GM23248 (cell line): Measurements from ENCODE around the gene SPSB4. TPM values are rescaled to one million over a fixed set of nuclear protein-coding genes. Genes with fewer than 3 reads are reported as not detected.

Source experiments
- DNase-seq: peaks from one replicate; pipeline ENCODE4 v3.0.0-alpha.2; 2015
- H2AFZ ChIP-seq: fragments of 200-600 bp; sonication (generic); 2 replicates; pipeline ENCODE4 v1.6.1; 2016; ENCODE audit warnings: antibody characterized with exemption
- H3F3A ChIP-seq: fragments of 200-600 bp; sonication (generic); 2 replicates; pipeline ENCODE4 v1.6.1; 2016; ENCODE audit warnings: mild to moderate bottlenecking, antibody characterized with exemption, mixed run types; ENCODE audit not compliant: insufficient read depth
- H3K27ac ChIP-seq: fragments of 200-600 bp; sonication (generic); 2 replicates; pipeline ENCODE4 v1.5.1; 2016; ENCODE audit warnings: mild to moderate bottlenecking
- H3K27me3 ChIP-seq: fragments of 200-600 bp; sonication (generic); replicated peaks from 2 replicates; pipeline ENCODE4 v1.6.1; 2016; ENCODE audit warnings: mild to moderate bottlenecking; ENCODE audit not compliant: insufficient read depth
- H3K36me3 ChIP-seq: fragments of 200-600 bp; sonication (generic); 2 replicates; pipeline ENCODE4 v1.6.1; 2016; ENCODE audit warnings: low read depth, mild to moderate bottlenecking
- H3K4me1 ChIP-seq: fragments of 200-600 bp; sonication (generic); 2 replicates; pipeline ENCODE4 v1.6.1; 2016; ENCODE audit warnings: mild to moderate bottlenecking; ENCODE audit not compliant: insufficient read depth
- H3K4me2 ChIP-seq: fragments of 200-600 bp; sonication (generic); one replicate; pipeline ENCODE4 v1.6.1; 2016; ENCODE audit warnings: mild to moderate bottlenecking; ENCODE audit not compliant: unreplicated experiment
- H3K4me3 ChIP-seq: fragments of 200-600 bp; sonication (generic); 2 replicates; pipeline ENCODE4 v1.5.1; 2016; ENCODE audit warnings: mild to moderate bottlenecking
- H3K79me2 ChIP-seq: fragments of 200-600 bp; sonication (generic); 2 replicates; pipeline ENCODE4 v1.6.1; 2016; ENCODE audit warnings: mild to moderate bottlenecking; ENCODE audit not compliant: insufficient read depth
- H3K9ac ChIP-seq: fragments of 200-600 bp; sonication (generic); 2 replicates; pipeline ENCODE4 v1.6.1; 2016; ENCODE audit warnings: mild to moderate bottlenecking
- H3K9me2 ChIP-seq: fragments of 200-600 bp; sonication (generic); 2 replicates; pipeline ENCODE4 v1.6.1; 2016; ENCODE audit warnings: mixed run types, mild to moderate bottlenecking, moderate library complexity; ENCODE audit not compliant: insufficient read depth
- H3K9me3 ChIP-seq: fragments of 200-600 bp; sonication (generic); one replicate; pipeline ENCODE4 v1.6.1; 2017; ENCODE audit warnings: low read depth
- H4K20me1 ChIP-seq: fragments of 200-600 bp; sonication (generic); 2 replicates; pipeline ENCODE4 v1.6.0; 2016; ENCODE audit not compliant: insufficient read depth
- EZH2 ChIP-seq: fragments of 200-600 bp; sonication (generic); IDR thresholded peaks from 2 replicates; pipeline ENCODE4 v1.6.1; 2018; ENCODE audit warnings: antibody characterized with exemption, mild to moderate bottlenecking; ENCODE audit not compliant: insufficient read depth, poor library complexity, severe bottlenecking
- EZH2phosphoT487 ChIP-seq: fragments of 200-600 bp; sonication (generic); IDR thresholded peaks from 2 replicates; pipeline ENCODE4 v1.6.1; 2018; ENCODE audit warnings: antibody characterized with exemption, moderate library complexity, mild to moderate bottlenecking, low read depth; ENCODE audit not compliant: insufficient read depth
- WGBS, 2 experiments: methylation state at CpG; one replicate each; pipeline ENCODE4 v1.1.6; 2015 to 2017; ENCODE audit warnings: low lambda C conversion rate in 2 of 2, low coverage in 1 of 2; ENCODE audit errors: missing lambda C conversion rate in 2 of 2; 5-methylcytosine and 5-hydroxymethylcytosine counted together
- in situ Hi-C: fragments of 300-500 bp; cut with MboI; formaldehyde crosslinking; loops from 2 replicates; pipeline ENCODE4 v1.15.0; 2020
- polyA plus RNA-seq: library from polyadenylated mRNA; unstranded; fragments of >200 nt; fragmentation: Nextera tagmentation; extraction: Ambion mirVana; gene quantifications from 2 replicates; pipeline ENCODE4 v1.2.1, GENCODE V29; 2016
- total RNA-seq: library from RNA; depleted of rRNA; stranded (reverse); fragments of >200 nt; shearing (Covaris generic); gene quantifications from 2 replicates; pipeline ENCODE4 v1.2.3, GENCODE V29; 2014

Gene SPSB4
- total and polyA plus RNA-seq, 2 experiments from 2014 or later, result not detected

- no peaks in the 10 kb centered on the region for H3K9me2 ChIP-seq
- no peak overlapping the region for H3K4me3 ChIP-seq
- H3F3A ChIP-seq, result no peaks in the 10 kb centered on the region
- H3K27me3 ChIP-seq, result no peaks in the 10 kb centered on the region
- no peak overlapping the region for H3K27ac ChIP-seq
- H2AFZ ChIP-seq, result no peak overlapping the region
- DNase-seq, result no peak
- in situ Hi-C loops, result no loop called here
- no peaks in the 10 kb centered on the region for H3K9me3 ChIP-seq
- no peak overlapping the region for H3K9ac ChIP-seq
- H3K36me3 ChIP-seq, result no peaks in the 10 kb centered on the region
- H3K4me2 ChIP-seq, result no peak overlapping the region
- H3K4me1 ChIP-seq, result no peaks in the 10 kb centered on the region
- no peak for TF ChIP-seq EZH2
- TF ChIP-seq EZH2phosphoT487, result no peak
- no peaks in the 10 kb centered on the region for H4K20me1 ChIP-seq
- H3K79me2 ChIP-seq, result no peaks in the 10 kb centered on the region
- 63 to 66% methylated on average over 2 of the region's 2 CpGs for WGBS, 2 experiments
Observed at GRCh38 chr3:141148770-141149169, 97.6 kb downstream of the SPSB4 start.

GRCh38 chr3:141150081-141150830 is 99.1 kb downstream of the SPSB4 start:
- Histone ChIP-seq H3K36me3 (no peaks in the 10 kb centered on the region), H3F3A (no peaks in the 10 kb centered on the region), H3K79me2 (no peaks in the 10 kb centered on the region), H3K27me3 (no peaks in the 10 kb centered on the region), H3K9me2 (no peaks in the 10 kb centered on the region), H3K9ac (no peak overlapping the region), H2AFZ (no peak overlapping the region), H3K4me2 (no peak overlapping the region), H3K9me3 (no peaks in the 10 kb centered on the region), H3K4me1 (no peaks in the 10 kb centered on the region), H3K27ac (no peak overlapping the region), H4K20me1 (no peaks in the 10 kb centered on the region), H3K4me3 (no peak overlapping the region)
- 52% methylated on average over 10 to 12 of the region's 12 CpGs for WGBS, 2 experiments
- in situ Hi-C loops, result no loop called here
- DNase-seq, result no peak
- no peak for TF ChIP-seq EZH2
- TF ChIP-seq EZH2phosphoT487, result no peak

- no peaks in the 10 kb centered on the region for H3K79me2 ChIP-seq
- TF ChIP-seq EZH2phosphoT487, result no peak
- TF ChIP-seq EZH2, result no peak
- 69 to 89% methylated on average over 2 of the region's 2 CpGs for WGBS, 2 experiments
Observed at GRCh38 chr3:141150931-141151330, 99.8 kb downstream of the SPSB4 start.

GRCh38 chr3:141151439-141151838 is 100.3 kb downstream of the SPSB4 start:
- peak; percentile 47 for DNase-seq
- Histone ChIP-seq H3K9ac (no peak overlapping the region), H3K79me2 (no peaks in the 10 kb centered on the region), H3F3A (no peaks in the 10 kb centered on the region), H3K9me3 (no peaks in the 10 kb centered on the region), H3K9me2 (no peaks in the 10 kb centered on the region), H3K36me3 (no peaks in the 10 kb centered on the region), H3K4me1 (no peaks in the 10 kb centered on the region), H3K4me3 (no peak overlapping the region), H3K4me2 (no peak overlapping the region), H3K27me3 (no peaks in the 10 kb centered on the region), H2AFZ (no peak overlapping the region), H4K20me1 (no peaks in the 10 kb centered on the region), H3K27ac (no peak overlapping the region)
- TF ChIP-seq EZH2phosphoT487 (no peak), EZH2 (no peak)
- 78 to 83% methylated on average over 9 of the region's 9 CpGs for WGBS, 2 experiments
- in situ Hi-C loops, result no loop called here

More at GRCh38 chr3:141150931-141151330, 99.8 kb downstream of the SPSB4 start:
- no peaks in the 10 kb centered on the region for H3F3A ChIP-seq
- no peak overlapping the region for H2AFZ ChIP-seq
- H4K20me1 ChIP-seq, result no peaks in the 10 kb centered on the region
- H3K27ac ChIP-seq, result no peak overlapping the region
- H3K4me3 ChIP-seq, result no peak overlapping the region
- H3K4me1 ChIP-seq, result no peaks in the 10 kb centered on the region
- no peaks in the 10 kb centered on the region for H3K27me3 ChIP-seq
- H3K9me2 ChIP-seq, result no peaks in the 10 kb centered on the region
- H3K9me3 ChIP-seq, result no peaks in the 10 kb centered on the region
- no peak overlapping the region for H3K4me2 ChIP-seq
- DNase-seq, result no peak
- no peak overlapping the region for H3K9ac ChIP-seq
- in situ Hi-C loops, result no loop called here
- H3K36me3 ChIP-seq, result no peaks in the 10 kb centered on the region

- Histone ChIP-seq H3K4me2 (no peak overlapping the region), H3K27ac (no peak overlapping the region), H3K9ac (no peak overlapping the region), H3K36me3 (no peaks in the 10 kb centered on the region), H3K27me3 (no peaks in the 10 kb centered on the region), H4K20me1 (no peaks in the 10 kb centered on the region), H3K9me2 (no peaks in the 10 kb centered on the region), H3K79me2 (no peaks in the 10 kb centered on the region), H2AFZ (no peak overlapping the region), H3K9me3 (no peaks in the 10 kb centered on the region), H3F3A (no peaks in the 10 kb centered on the region), H3K4me3 (no peak overlapping the region), H3K4me1 (no peaks in the 10 kb centered on the region)
- in situ Hi-C loops, result no loop called here
- WGBS, 2 experiments, result 51 to 54% methylated on average over 9 of the region's 9 CpGs
- DNase-seq, result no peak
- TF ChIP-seq EZH2phosphoT487 (no peak), EZH2 (no peak)
Observed at GRCh38 chr3:141152130-141152529, 101.0 kb downstream of the SPSB4 start.
